Central memory CD8-positive, alpha-beta T cell (primary cell): ENCODE measurements around the gene INPP5K.
A peak's percentile ranks its signal among the peaks of the same experiment; 100 is the strongest.
"Not testable (repeated sequence)": the region's sequence is repeated elsewhere in the genome, so short reads cannot be mapped to it uniquely, and the experiment has no call there.

Source experiments
- ATAC-seq: fragments of 150-1000 bp; cut with Tn5 transposase; replicated peaks from 2 replicates; pipeline ENCODE4 v1.10.0; 2022; ENCODE audit warnings: mild to moderate bottlenecking, moderate FRiP score, moderate number of reproducible peaks; ENCODE audit not compliant: poor library complexity, severe bottlenecking; ENCODE audit errors: extremely low read depth
- DNase-seq, 2 donors: peaks; one replicate each; pipeline ENCODE4 v3.0.0; 2021; ENCODE audit warnings: low spot score in 2 of 2
- H3K27ac Mint-ChIP-seq: one replicate; pipeline ENCODE4 v1.8.0; 2022; ENCODE audit warnings: low read depth, mild to moderate bottlenecking, moderate library complexity, mixed read lengths
- H3K27me3 Mint-ChIP-seq: one replicate; pipeline ENCODE4 v1.8.0; 2022; ENCODE audit warnings: mixed read lengths
- H3K36me3 Mint-ChIP-seq: one replicate; pipeline ENCODE4 v1.8.0; 2022; ENCODE audit warnings: mild to moderate bottlenecking, moderate library complexity, mixed read lengths; ENCODE audit not compliant: insufficient read depth
- H3K4me1 Mint-ChIP-seq: one replicate; pipeline ENCODE4 v1.8.0; 2022; ENCODE audit warnings: mixed read lengths
- H3K4me3 Mint-ChIP-seq: one replicate; pipeline ENCODE4 v1.8.0; 2022; ENCODE audit warnings: mild to moderate bottlenecking, moderate library complexity, mixed read lengths
- H3K9me3 Mint-ChIP-seq: one replicate; pipeline ENCODE4 v1.8.0; 2022; ENCODE audit warnings: mixed read lengths

INPP5K gene

GRCh38 chr17:1516388-1517161 is at the start of gene INPP5K:
INPP5K (minus strand) TSS chr17:1516612; CDS start chr17:1516499, 113 bp downstream.
- peak; percentile 92 to 97 for DNase-seq
- peak; percentile 94 for ATAC-seq
- Mint-ChIP-seq H3K27me3 (no peaks in the 10 kb centered on the region), H3K9me3 (no peaks in the 10 kb centered on the region), H3K4me1 (peaks cover 15% of the 10 kb centered on the region), H3K36me3 (peaks cover 20% of the 10 kb centered on the region), H3K27ac (peak within 1 kb of the TSS; percentile 88), H3K4me3 (peak within 1 kb of the TSS; percentile 87)

- Mint-ChIP-seq H3K36me3 (peaks cover 12% of the 10 kb centered on the region), H3K27ac (no peak overlapping the region), H3K9me3 (no peaks in the 10 kb centered on the region), H3K27me3 (no peaks in the 10 kb centered on the region), H3K4me1 (peaks cover 32% of the 10 kb centered on the region), H3K4me3 (no peak overlapping the region)
- no peak for DNase-seq
- no peak for ATAC-seq
Measured at GRCh38 chr17:1565877-1566276, 49.5 kb upstream of the INPP5K start.

- Mint-ChIP-seq H3K4me1 (peaks cover 46% of the 10 kb centered on the region), H3K4me3 (peak overlapping the region; percentile 63)
Measured at GRCh38 chr17:1563786-1564613, 47.6 kb upstream of the INPP5K start.

GRCh38 chr17:1563471-1563785 is 47.0 kb upstream of the INPP5K start:
- ATAC-seq, H3K9me3 Mint-ChIP-seq, DNase-seq, H3K27me3 Mint-ChIP-seq: not testable (repeated sequence)
- Mint-ChIP-seq H3K4me1 (peaks cover 47% of the 10 kb centered on the region), H3K27ac (peak overlapping the region; percentile 80), H3K36me3 (peaks cover 18% of the 10 kb centered on the region), H3K4me3 (peak overlapping the region; percentile 63)

More at GRCh38 chr17:1563786-1564613, 47.6 kb upstream of the INPP5K start:
- H3K9me3 Mint-ChIP-seq, result no peaks in the 10 kb centered on the region
- ATAC-seq (no peak), DNase-seq (no peak)
- H3K36me3 Mint-ChIP-seq, result peaks cover 15% of the 10 kb centered on the region
- H3K27me3 Mint-ChIP-seq, result no peaks in the 10 kb centered on the region
- no peak overlapping the region for H3K27ac Mint-ChIP-seq

GRCh38 chr17:1562176-1562643 is 45.8 kb upstream of the INPP5K start:
- Mint-ChIP-seq H3K9me3 (no peaks in the 10 kb centered on the region), H3K4me3 (peak overlapping the region; percentile 74), H3K4me1 (peaks cover 37% of the 10 kb centered on the region), H3K27me3 (no peaks in the 10 kb centered on the region), H3K27ac (no peak overlapping the region), H3K36me3 (peaks cover 15% of the 10 kb centered on the region)
- DNase-seq (no peak), ATAC-seq (peak; percentile 21)

- H3K9me3 Mint-ChIP-seq, result no peaks in the 10 kb centered on the region
- ATAC-seq (peak; percentile 42), DNase-seq (peak in 1 of 2 donors; percentile 30)
- H3K27ac Mint-ChIP-seq, result peak overlapping the region; percentile 67
- no peaks in the 10 kb centered on the region for H3K27me3 Mint-ChIP-seq
- peaks cover 15% of the 10 kb centered on the region for H3K36me3 Mint-ChIP-seq
- H3K4me3 Mint-ChIP-seq, result peak overlapping the region; percentile 74
- peaks cover 33% of the 10 kb centered on the region for H3K4me1 Mint-ChIP-seq
Measured at GRCh38 chr17:1561420-1562175, 45.2 kb upstream of the INPP5K start.

GRCh38 chr17:1560858-1561355 is 44.5 kb upstream of the INPP5K start:
- ATAC-seq, result no peak
- H3K27me3 Mint-ChIP-seq, result no peaks in the 10 kb centered on the region
- no peak for DNase-seq
- peak overlapping the region; percentile 74 for H3K4me3 Mint-ChIP-seq
- peak overlapping the region; percentile 67 for H3K27ac Mint-ChIP-seq
- peaks cover 30% of the 10 kb centered on the region for H3K4me1 Mint-ChIP-seq
- peaks cover 15% of the 10 kb centered on the region for H3K36me3 Mint-ChIP-seq
- no peaks in the 10 kb centered on the region for H3K9me3 Mint-ChIP-seq

- Mint-ChIP-seq H3K9me3 (no peaks in the 10 kb centered on the region), H3K4me1 (peaks cover 34% of the 10 kb centered on the region), H3K27me3 (no peaks in the 10 kb centered on the region), H3K27ac (peak overlapping the region; percentile 67), H3K36me3 (peaks cover 15% of the 10 kb centered on the region), H3K4me3 (no peak overlapping the region)
- ATAC-seq, result no peak
- DNase-seq, result no peak
Measured at GRCh38 chr17:1560101-1560857, 43.9 kb upstream of the INPP5K start.

- Mint-ChIP-seq H3K27ac (no peak overlapping the region), H3K36me3 (peaks cover 16% of the 10 kb centered on the region), H3K9me3 (no peaks in the 10 kb centered on the region), H3K27me3 (no peaks in the 10 kb centered on the region), H3K4me1 (peaks cover 36% of the 10 kb centered on the region), H3K4me3 (no peak overlapping the region)
- ATAC-seq, result no peak
- no peak for DNase-seq
Measured at GRCh38 chr17:1559047-1560043, 42.9 kb upstream of the INPP5K start.

- ATAC-seq (no peak), DNase-seq (no peak)
- no peaks in the 10 kb centered on the region for H3K9me3 Mint-ChIP-seq
- no peak overlapping the region for H3K4me3 Mint-ChIP-seq
- H3K27ac Mint-ChIP-seq, result no peak overlapping the region
- H3K4me1 Mint-ChIP-seq, result peaks cover 31% of the 10 kb centered on the region
- peaks cover 16% of the 10 kb centered on the region for H3K36me3 Mint-ChIP-seq
- H3K27me3 Mint-ChIP-seq, result no peaks in the 10 kb centered on the region
Measured at GRCh38 chr17:1558401-1558800, 42.0 kb upstream of the INPP5K start.
